ENCODE results near the gene GNAZ.

The GNAZ gene

GRCh38 chr22:23067691-23068090 is 2.6 kb upstream of the GNAZ start:
- no peaks in the 10 kb centered on the region for H3K9me3 ChIP-seq
- no peaks in the 10 kb centered on the region for H3K36me3 ChIP-seq
- TF ChIP-seq CTCF (IDR thresholded peaks at IDR 0.05) = no peak
- H3K27ac ChIP-seq = no peak overlapping the region
- peaks cover 10 to 16% of the 10 kb centered on the region in 2 experiments for H3K4me1 ChIP-seq (ENCODE audit: control insufficient read depth in 1 of 2, insufficient read depth in 1 of 2, low read depth in 1 of 2, low read length in 1 of 2)
- peaks cover 61% of the 10 kb centered on the region for H3K27me3 ChIP-seq
- H3K4me3 ChIP-seq (ENCODE audit: low read depth in 1 of 2, low read length in 1 of 2) = no peak overlapping the region

- Histone ChIP-seq H3K27me3 (peaks cover 67% of the 10 kb centered on the region), H3K4me3 (ENCODE audit: low read depth in 1 of 2, low read length in 1 of 2) (no peak overlapping the region), H3K36me3 (no peaks in the 10 kb centered on the region), H3K27ac (no peak overlapping the region), H3K9me3 (no peaks in the 10 kb centered on the region), H3K4me1 (ENCODE audit: control insufficient read depth in 1 of 2, insufficient read depth in 1 of 2, low read depth in 1 of 2, low read length in 1 of 2) (peaks cover 10 to 16% of the 10 kb centered on the region in 2 experiments)
- no peak for TF ChIP-seq CTCF (IDR thresholded peaks at IDR 0.05)
These were observed 2.1 kb upstream of the GNAZ start for GRCh38 chr22:23068096-23068831.

- Histone ChIP-seq H3K27me3 (peaks cover 73% of the 10 kb centered on the region), H3K4me1 (ENCODE audit: control insufficient read depth in 1 of 2, insufficient read depth in 1 of 2, low read depth in 1 of 2, low read length in 1 of 2) (peaks cover 10 to 16% of the 10 kb centered on the region in 2 experiments), H3K36me3 (no peaks in the 10 kb centered on the region), H3K9me3 (no peaks in the 10 kb centered on the region), H3K27ac (no peak overlapping the region), H3K4me3 (ENCODE audit: low read depth in 1 of 2, low read length in 1 of 2) (no peak overlapping the region)
- TF ChIP-seq CTCF (IDR thresholded peaks at IDR 0.05) = no peak
These were observed 1.4 kb upstream of the GNAZ start for GRCh38 chr22:23068832-23069385.

- no peak for TF ChIP-seq CTCF (IDR thresholded peaks at IDR 0.05)
- Histone ChIP-seq H3K27me3 (peaks cover 81% of the 10 kb centered on the region), H3K4me3 (ENCODE audit: low read depth in 1 of 2, low read length in 1 of 2) (peak overlapping the region; percentile 46 to 59), H3K4me1 (ENCODE audit: control insufficient read depth in 1 of 2, insufficient read depth in 1 of 2, low read depth in 1 of 2, low read length in 1 of 2) (peaks cover 10 to 16% of the 10 kb centered on the region in 2 experiments), H3K9me3 (no peaks in the 10 kb centered on the region), H3K36me3 (no peaks in the 10 kb centered on the region), H3K27ac (no peak overlapping the region)
These were observed 589 bp upstream of the GNAZ start for GRCh38 chr22:23069502-23070357.

GRCh38 chr22:23071230-23072076 is 1.1 kb downstream of the GNAZ start:
- Histone ChIP-seq H3K36me3 (no peaks in the 10 kb centered on the region), H3K27me3 (peaks cover 72% of the 10 kb centered on the region), H3K4me1 (ENCODE audit: control insufficient read depth in 1 of 2, insufficient read depth in 1 of 2, low read depth in 1 of 2, low read length in 1 of 2) (peaks cover 10 to 16% of the 10 kb centered on the region in 2 experiments), H3K4me3 (ENCODE audit: low read depth in 1 of 2, low read length in 1 of 2) (no peak overlapping the region), H3K9me3 (no peaks in the 10 kb centered on the region), H3K27ac (no peak overlapping the region)
- no peak for TF ChIP-seq CTCF (IDR thresholded peaks at IDR 0.05)
